ENCODE measurements around the gene SUPT20HL2. TPM values are rescaled to one million over a fixed set of nuclear protein-coding genes. Genes with fewer than 3 reads are reported as not detected.

Gene SUPT20HL2
- total RNA-seq, 1 experiment from 2014 or later: not detected

DNA sequence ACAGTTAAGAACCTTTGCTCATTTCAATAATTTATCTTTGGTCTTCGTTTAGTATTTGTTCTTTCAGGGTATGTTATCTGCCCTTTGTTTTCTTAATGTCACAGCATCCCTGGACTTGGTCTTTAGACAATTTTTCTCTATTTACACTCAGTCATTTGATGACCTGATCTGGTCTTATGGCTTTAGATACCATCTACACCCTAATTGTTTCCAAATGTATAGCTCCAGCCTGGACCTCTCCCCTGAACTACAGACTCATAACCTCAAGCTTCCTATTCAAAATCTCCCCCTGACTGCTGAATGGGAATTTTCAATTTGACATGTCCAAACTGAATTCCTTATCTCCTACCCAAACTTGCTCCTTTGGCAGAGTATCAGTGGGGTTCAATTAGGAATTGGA, 3.7 kb upstream of the SUPT20HL2 start:
- no peak overlapping the region for H4K8ac ChIP-seq (replicated peaks; ENCODE audit: insufficient read length, low read depth, low read length)
- no peak overlapping the region for H3K23ac ChIP-seq (ENCODE audit: insufficient read length, low read depth, low read length)
- H3K4ac ChIP-seq (ENCODE audit: low read depth, low read length): no peak overlapping the region
- no CpG with 5 or more reads among the region's 1 CpG for WGBS (ENCODE audit: extremely low coverage, insufficient read length, low lambda C conversion rate)
- H2BK120ac ChIP-seq (ENCODE audit: low read depth, low read length, poor library complexity, severe bottlenecking): no peak overlapping the region
- no peak for DNase-seq
- H3K9ac ChIP-seq (ENCODE audit: extremely low read depth, insufficient read length, low read length): no peak overlapping the region
- no peaks in the 10 kb centered on the region for H3K27me3 ChIP-seq (ENCODE audit: insufficient read depth, low read length)
- H2BK5ac ChIP-seq (ENCODE audit: insufficient read length, low read length): no peak overlapping the region
- Mint-ChIP-seq H3K36me3 (ENCODE audit: insufficient read depth in 1 of 3, low read depth in 3 of 3) (no peaks in the 10 kb centered on the region), H3K27me3 (ENCODE audit: low read depth) (no peaks in the 10 kb centered on the region; the same call in 1 of the 2 replicates), H3K4me3 (no peak overlapping the region), H3K27ac (no peak overlapping the region), H3K9me3 (no peaks in the 10 kb centered on the region), H3K4me1 (peaks cover 0 to under 1% of the 10 kb centered on the region in 2 experiments; a peak in 1 of 4 replicates)
- no peak overlapping the region for H2BK20ac ChIP-seq (ENCODE audit: low read depth, low read length, poor library complexity, severe bottlenecking)
- H3K14ac ChIP-seq (ENCODE audit: insufficient read depth, low read length): no peak overlapping the region
- H3K4me1 ChIP-seq (ENCODE audit: insufficient read depth, low read length): no peaks in the 10 kb centered on the region
- H2AFZ ChIP-seq (ENCODE audit: low read length): no peak overlapping the region
- H2AK5ac ChIP-seq (ENCODE audit: insufficient read length, low read length): no peak overlapping the region
- H2BK12ac ChIP-seq (ENCODE audit: insufficient read length, low read depth, low read length): no peak overlapping the region
- TF ChIP-seq CTCF (conservative IDR thresholded peaks at IDR 0.05): no peak
- H3K23me2 ChIP-seq (ENCODE audit: insufficient read length, low read depth, low read length, poor library complexity, severe bottlenecking): no peaks in the 10 kb centered on the region
- H3K27ac ChIP-seq (ENCODE audit: insufficient read length, low read depth, low read length): no peak overlapping the region
- H4K91ac ChIP-seq (ENCODE audit: insufficient read length, low read depth, low read length): no peak overlapping the region
- no peaks in the 10 kb centered on the region for H3K9me3 ChIP-seq (ENCODE audit: control insufficient read depth, low read depth, low read length)
- no peak overlapping the region for H3K56ac ChIP-seq (ENCODE audit: insufficient read length, low read depth, low read length)
- H3K18ac ChIP-seq (ENCODE audit: insufficient read length, low read depth, low read length): no peak overlapping the region
- H3T11ph ChIP-seq (ENCODE audit: low read length): no peak overlapping the region
- H4K5ac ChIP-seq (ENCODE audit: insufficient read length, low read depth, low read length): no peak overlapping the region
- no peak overlapping the region for H2BK15ac ChIP-seq (ENCODE audit: low read depth, low read length)
- no peaks in the 10 kb centered on the region for H3K79me2 ChIP-seq (ENCODE audit: insufficient read depth, low read length)
- H3K79me1 ChIP-seq (ENCODE audit: insufficient read depth, low read depth, low read length, poor library complexity, severe bottlenecking): no peaks in the 10 kb centered on the region
- no peaks in the 10 kb centered on the region for H4K20me1 ChIP-seq (ENCODE audit: control insufficient read depth, insufficient read depth, insufficient read length)
- no peak overlapping the region for H3K4me2 ChIP-seq (ENCODE audit: insufficient read depth, insufficient read length, low read length)
